Pancreas (tissue), 10 donors: ENCODE measurements around the gene ARL9. TPM values are rescaled to one million over a fixed set of nuclear protein-coding genes. Genes with fewer than 3 reads are reported as not detected.

Experiments
- ATAC-seq, 4 donors: fragments of 200-7000 bp; cut with Tn5 transposase; one replicate each; pipeline versions ENCODE4 v1.8.0 to v1.9.1; 2020; ENCODE audit warnings: mild to moderate bottlenecking in 4 of 4, moderate library complexity in 4 of 4
- DNase-seq, 6 donors: peaks; one replicate each; pipeline ENCODE4 v3.0.0-alpha.2; 2020
- FAIRE-seq: peaks from 2 replicates; lab custom pipeline; 2012; peaks lifted over from hg19 to GRCh38; lab: Jason Lieb, UNC
- H3K27ac ChIP-seq, 4 donors: fragments of 200-600 bp; sonication (generic); 1 replicate in 3 of 4; 2 replicates in 1 of 4; pipeline versions ENCODE4 v1.5.0 to v1.8.0; 2020
- H3K27me3 ChIP-seq, 4 donors: fragments of 200-600 bp; one replicate each; pipeline ENCODE4 v1.8.0; 2021
- H3K36me3 ChIP-seq, 3 donors: fragments of 200-600 bp; sonication (generic) in 1 of 3; one replicate each; pipeline versions ENCODE4 v1.5.0 to v1.8.0; 2020 to 2021
- H3K4me1 ChIP-seq, 3 donors: fragments of 200-600 bp; one replicate each; pipeline ENCODE4 v1.8.0; 2021
- H3K4me3 ChIP-seq, 4 donors: fragments of 200-600 bp; sonication (generic) in 2 of 4; one replicate each; pipeline versions ENCODE4 v1.5.0 to v1.8.0; 2020 to 2021
- H3K9me3 ChIP-seq, 4 donors: fragments of 200-600 bp; one replicate each; pipeline ENCODE4 v1.8.0; 2021
- WGBS, 2 donors: extraction: QIAGEN DNeasy Blood & Tissue Kit; methylation state at CpG; one replicate each; pipeline ENCODE4 v1.1.7; 2013; 5-methylcytosine and 5-hydroxymethylcytosine counted together
- intact Hi-C, 3 donors: fragments of 100-400 bp; cut with DNase I; formaldehyde crosslinking; loops; one replicate each; pipeline versions ENCODE4 v1.11.1 to v1.14.2; 2022
- polyA plus RNA-seq, 2 donors: library from polyadenylated mRNA; stranded (reverse); fragments of 200-250 nt; gene quantifications; one replicate each; pipeline ENCODE4 v1.2.3, GENCODE V29; 2013
- total RNA-seq, 6 donors: library from RNA; stranded (reverse); fragmentation: NEBNext Ultra II Directional in 4 of 6; extraction: Animal tissue kit (Norgen Biotek cat#: 25700) in 4 of 6; gene quantifications; one replicate each; pipeline versions ENCODE4 v1.2.1 to v1.2.4, GENCODE V29; 2021 to 2023
- TF ChIP-seq, protein P1 (sequence below), 4 donors: fragments of 200-600 bp; sonication (generic) in 3 of 4; IDR thresholded peaks; one replicate each; pipeline versions ENCODE4 v1.5.0 to v1.8.0; 2021; ENCODE audit warnings: antibody characterized with exemption in 4 of 4
- donor health status: healthy with polysubstance abuse.
- donor health status: DM: no; HTN: no; CAD: no; lungs with moderate emphysema.
- donor health status: DM: no; HTN: no; CAD: no.
- donor health status: control.
- donor health status: control.
- donor health status: Bipolar disorder and iron deficiency.
- donor health status: DM: yes; HTN: yes; CAD: no.
- donor health status: DM: no; HTN: no; CAD: no.
- donor health status: DM: no; HTN: no; CAD: no.
- donor health status: DM: yes; HTN: yes; CAD: no.

Gene ARL9
- total and polyA plus RNA-seq, 8 donors, result 0.08 to 0.31 (median 0.24) TPM; not detected in 3

- TF ChIP-seq, protein P1, sequence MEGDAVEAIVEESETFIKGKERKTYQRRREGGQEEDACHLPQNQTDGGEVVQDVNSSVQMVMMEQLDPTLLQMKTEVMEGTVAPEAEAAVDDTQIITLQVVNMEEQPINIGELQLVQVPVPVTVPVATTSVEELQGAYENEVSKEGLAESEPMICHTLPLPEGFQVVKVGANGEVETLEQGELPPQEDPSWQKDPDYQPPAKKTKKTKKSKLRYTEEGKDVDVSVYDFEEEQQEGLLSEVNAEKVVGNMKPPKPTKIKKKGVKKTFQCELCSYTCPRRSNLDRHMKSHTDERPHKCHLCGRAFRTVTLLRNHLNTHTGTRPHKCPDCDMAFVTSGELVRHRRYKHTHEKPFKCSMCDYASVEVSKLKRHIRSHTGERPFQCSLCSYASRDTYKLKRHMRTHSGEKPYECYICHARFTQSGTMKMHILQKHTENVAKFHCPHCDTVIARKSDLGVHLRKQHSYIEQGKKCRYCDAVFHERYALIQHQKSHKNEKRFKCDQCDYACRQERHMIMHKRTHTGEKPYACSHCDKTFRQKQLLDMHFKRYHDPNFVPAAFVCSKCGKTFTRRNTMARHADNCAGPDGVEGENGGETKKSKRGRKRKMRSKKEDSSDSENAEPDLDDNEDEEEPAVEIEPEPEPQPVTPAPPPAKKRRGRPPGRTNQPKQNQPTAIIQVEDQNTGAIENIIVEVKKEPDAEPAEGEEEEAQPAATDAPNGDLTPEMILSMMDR (IDR thresholded peaks at IDR 0.05), result no peak
- H3K27ac ChIP-seq, result no peak overlapping the region
- H3K27me3 ChIP-seq, result no peaks in the 10 kb centered on the region
- ATAC-seq, result no peak
- H3K4me3 ChIP-seq, result no peak overlapping the region
- FAIRE-seq, result no peak
- WGBS, 2 donors, result 66 to 74% methylated on average over 4 of the region's 4 CpGs
- intact Hi-C loops, result no loop called here
- no peaks in the 10 kb centered on the region for H3K9me3 ChIP-seq
- no peaks in the 10 kb centered on the region for H3K4me1 ChIP-seq
- H3K36me3 ChIP-seq, result no peaks in the 10 kb centered on the region
- no peak for DNase-seq
These were observed 64.5 kb downstream of the ARL9 start for GRCh38 chr4:56570041-56570440.

Other genes with a start within 250 kb of the ARL9 start
- 1 to 10 TPM; 2.2 to 7.3 (median 4.7) TPM for gene AASDH, start 118.3 kb upstream of the ARL9 start, total RNA-seq
- gene AASDH, start 118.3 kb upstream of the ARL9 start, polyA plus RNA-seq, result 1 to 10 TPM; 1.9 to 5.2 TPM
- 1 to 10 TPM; 4.6 to 10.0 (median 6.3) TPM for gene PPAT, start 70.2 kb upstream of the ARL9 start, total RNA-seq
- gene PPAT, start 70.2 kb upstream of the ARL9 start, polyA plus RNA-seq, result 1 to 10 TPM; 1.6 to 3.1 TPM
- gene PAICS, start 69.5 kb upstream of the ARL9 start, total RNA-seq, result 10 to 100 TPM; 11.1 to 32.0 (median 22.5) TPM
- 10 to 100 TPM; 16.5 to 20.1 TPM for gene PAICS, start 69.5 kb upstream of the ARL9 start, polyA plus RNA-seq
- 100 to 1,000 TPM in 1 of 6 donors, 10 to 100 TPM in 5; 61.1 to 103 (median 72.4) TPM for gene SRP72, start 38.2 kb upstream of the ARL9 start, total RNA-seq
- 10 to 100 TPM; 20.8 to 32.7 TPM for gene SRP72, start 38.2 kb upstream of the ARL9 start, polyA plus RNA-seq
- 1 to 10 TPM in 4 of 6 donors, under 1 TPM in 2; 0.43 to 9.9 (median 2.5) TPM for gene HOPX, start 175.5 kb downstream of the ARL9 start, total RNA-seq
- gene HOPX, start 175.5 kb downstream of the ARL9 start, polyA plus RNA-seq, result 10 to 100 TPM in 1 of 2 donors, 1 to 10 TPM in 1; 6.0 to 29.3 TPM